Esophagus muscularis mucosa (tissue), 4 donors: ENCODE results near the gene MCAM. TPM values are rescaled to one million over a fixed set of nuclear protein-coding genes. Genes with fewer than 3 reads are reported as not detected.

ENCODE experiments used
- DNase-seq: peaks from one replicate; pipeline ENCODE4 v3.0.0-alpha.2; 2017; ENCODE audit errors: extremely low spot score
- H3K27ac ChIP-seq, 4 donors: fragments of 200-600 bp; sonication (generic); replicated peaks in 1 of 4; 1 replicate in 3 of 4; 2 replicates in 1 of 4; pipeline ENCODE4 v1.5.1; 2016 to 2019; ENCODE audit warnings: mild to moderate bottlenecking in 1 of 4
- H3K27me3 ChIP-seq, 4 donors: fragments of 200-600 bp; sonication (generic); one replicate each; pipeline versions ENCODE4 v1.5.1 to v1.6.0; 2016 to 2019
- H3K36me3 ChIP-seq, 4 donors: fragments of 200-600 bp; sonication (generic); one replicate each; pipeline ENCODE4 v1.5.1; 2016 to 2019
- H3K4me1 ChIP-seq, 4 donors: fragments of 200-600 bp; sonication (generic); one replicate each; pipeline ENCODE4 v1.5.1; 2016 to 2019
- H3K4me3 ChIP-seq, 4 donors: fragments of 200-600 bp; sonication (generic); 1 replicate in 2 of 4; 2 replicates in 2 of 4; pipeline ENCODE4 v1.5.1; 2016 to 2019; ENCODE audit warnings: mild to moderate bottlenecking in 4 of 4, moderate library complexity in 1 of 4
- H3K9me3 ChIP-seq, 4 donors: fragments of 200-600 bp; sonication (generic); 1 replicate in 3 of 4; 2 replicates in 1 of 4; pipeline ENCODE4 v1.5.1; 2016 to 2019
- CTCF ChIP-seq, 3 experiments: fragments of 200-600 bp in 2 of 3; fragments of 450-650 bp in 1 of 3; sonication (generic) in 2 of 3; IDR thresholded peaks; one replicate each; pipeline ENCODE4 v1.5.1; 2017 to 2019; ENCODE audit warnings: antibody characterized with exemption in 3 of 3, mild to moderate bottlenecking in 2 of 3, moderate library complexity in 1 of 3
- EP300 ChIP-seq: sonication (generic); formaldehyde crosslinking; IDR thresholded peaks from one replicate; pipeline ENCODE4 v1.6.1; 2017; ENCODE audit warnings: antibody characterized with exemption
- POLR2A ChIP-seq: fragments of 450-650 bp; IDR thresholded peaks from one replicate; pipeline ENCODE4 v1.6.1; 2017; ENCODE audit warnings: antibody characterized with exemption, moderate library complexity, mild to moderate bottlenecking, low read depth
- POLR2AphosphoS5 ChIP-seq, 2 donors: sonication (generic); formaldehyde crosslinking; IDR thresholded peaks; one replicate each; pipeline ENCODE4 v1.6.1; 2017; ENCODE audit warnings: antibody characterized with exemption in 2 of 2
- WGBS: methylation state at CpG from one replicate; pipeline ENCODE4 v1.1.5; 2018; 5-methylcytosine and 5-hydroxymethylcytosine counted together
- intact Hi-C: fragments of 100-400 bp; cut with DNase I; formaldehyde crosslinking; loops from one replicate; pipeline ENCODE4 v1.15.1; 2023
- total RNA-seq, 4 donors: library from RNA; depleted of rRNA; stranded (reverse); fragments of >200 nt; gene quantifications; one replicate each; pipeline versions ENCODE4 v1.1.0 to v1.2.1, GENCODE V29; 2016

The MCAM gene
- total RNA-seq, 4 donors from 2014 or later = 607 to 1,312 (median 805) TPM

- Histone ChIP-seq H3K4me3 (no peak overlapping the region), H3K36me3 (peaks cover 16 to 62% (median 31%) of the 10 kb centered on the region in 4 donors), H3K27ac (no peak overlapping the region), H3K27me3 (no peaks in the 10 kb centered on the region), H3K9me3 (no peaks in the 10 kb centered on the region), H3K4me1 (peaks cover 0 to 22% (median 8%) of the 10 kb centered on the region in 4 donors)
- intact Hi-C loops = loop anchor here (5.0 kb wide), 1 partner anchor 77 kb away; the partner anchor contains the start of gene CBL
- DNase-seq = no peak
- 70% methylated on average over 9 of the region's 9 CpGs for WGBS
- TF ChIP-seq EP300 (no peak), CTCF (IDR thresholded peaks at IDR 0.05) (peak; percentile 35 to 60 (median 53))
Measured at GRCh38 chr11:119284344-119285157, 32.4 kb downstream of the MCAM start.

- H3K4me1 ChIP-seq = peaks cover 0 to 12% (median 8%) of the 10 kb centered on the region in 4 donors
- H3K36me3 ChIP-seq = peaks cover 27 to 69% (median 41%) of the 10 kb centered on the region in 4 donors
- H3K27me3 ChIP-seq = no peaks in the 10 kb centered on the region
- no peak overlapping the region for H3K27ac ChIP-seq
- 89% methylated on average over 7 of the region's 7 CpGs for WGBS
- intact Hi-C loops = loop anchor here (5.0 kb wide), 1 partner anchor 75 kb away; the partner anchor contains the start of gene CBL
- no peak for DNase-seq
- H3K9me3 ChIP-seq = no peaks in the 10 kb centered on the region
- H3K4me3 ChIP-seq = no peak overlapping the region
- no peak for TF ChIP-seq POLR2A
- no peak for TF ChIP-seq EP300
- no peak for TF ChIP-seq CTCF (IDR thresholded peaks at IDR 0.05)
- TF ChIP-seq POLR2AphosphoS5 (IDR thresholded peaks at IDR 0.05) = no peak
Measured at GRCh38 chr11:119282495-119282894, 34.4 kb downstream of the MCAM start.

GRCh38 chr11:119277660-119278059 is 39.3 kb downstream of the MCAM start:
- peaks cover 25 to 89% (median 50%) of the 10 kb centered on the region in 4 donors for H3K36me3 ChIP-seq
- H3K27me3 ChIP-seq = no peaks in the 10 kb centered on the region
- no peak overlapping the region for H3K4me3 ChIP-seq
- DNase-seq = no peak
- no peaks in the 10 kb centered on the region for H3K4me1 ChIP-seq
- TF ChIP-seq POLR2AphosphoS5 (IDR thresholded peaks at IDR 0.05) (no peak), CTCF (IDR thresholded peaks at IDR 0.05) (no peak), EP300 (no peak), POLR2A (no peak)
- intact Hi-C loops = no loop called here
- H3K27ac ChIP-seq = no peak overlapping the region
- 92% methylated on average over 1 of the region's 1 CpG for WGBS
- no peaks in the 10 kb centered on the region for H3K9me3 ChIP-seq

- WGBS = 92% methylated on average over 6 of the region's 6 CpGs
- peaks cover 25 to 72% (median 45%) of the 10 kb centered on the region in 4 donors for H3K36me3 ChIP-seq
Measured at GRCh38 chr11:119273721-119274120, 43.2 kb downstream of the MCAM start.

More at GRCh38 chr11:119273721-119274120, 43.2 kb downstream of the MCAM start:
- Histone ChIP-seq H3K4me1 (no peaks in the 10 kb centered on the region), H3K9me3 (no peaks in the 10 kb centered on the region), H3K4me3 (no peak overlapping the region), H3K27ac (no peak overlapping the region), H3K27me3 (no peaks in the 10 kb centered on the region)
- no peak for DNase-seq
- intact Hi-C loops = no loop called here
- no peak for TF ChIP-seq POLR2A
- no peak for TF ChIP-seq EP300
- TF ChIP-seq CTCF (IDR thresholded peaks at IDR 0.05) = no peak
- TF ChIP-seq POLR2AphosphoS5 (IDR thresholded peaks at IDR 0.05) = no peak
